ENCODE measurements around the gene HOXB1. TPM values are rescaled to one million over a fixed set of nuclear protein-coding genes. Genes with fewer than 3 reads are reported as not detected.

HOXB1 gene
- total RNA-seq, 2 donors from 2014 or later = not detected

- no peaks in the 10 kb centered on the region for H3K9me3 Mint-ChIP-seq
- no peak for DNase-seq (ENCODE audit: low spot score in 2 of 2)
- ATAC-seq = no peak
- H3K27ac Mint-ChIP-seq = no peak overlapping the region
- H3K36me3 Mint-ChIP-seq = no peaks in the 10 kb centered on the region
These were observed 30.9 kb downstream of the HOXB1 start for GRCh38 chr17:48499735-48500434.

GRCh38 chr17:48499248-48499647 lies 31.6 kb downstream of the HOXB1 start:
- peak in 1 of 2 donors; percentile 48 for ATAC-seq
- no peak overlapping the region for H3K27ac Mint-ChIP-seq

GRCh38 chr17:48498164-48498850 lies 32.5 kb downstream of the HOXB1 start:
- Mint-ChIP-seq H3K27ac (no peak overlapping the region), H3K36me3 (no peaks in the 10 kb centered on the region), H3K9me3 (no peaks in the 10 kb centered on the region)
- DNase-seq (ENCODE audit: low spot score in 2 of 2) = no peak
- no peak for ATAC-seq

More at GRCh38 chr17:48499248-48499647, 31.6 kb downstream of the HOXB1 start:
- no peak for DNase-seq (ENCODE audit: low spot score in 2 of 2)
- H3K9me3 Mint-ChIP-seq = no peaks in the 10 kb centered on the region
- H3K36me3 Mint-ChIP-seq = no peaks in the 10 kb centered on the region

- Mint-ChIP-seq H3K9me3 (no peaks in the 10 kb centered on the region), H3K36me3 (no peaks in the 10 kb centered on the region), H3K27ac (no peak overlapping the region)
- ATAC-seq (no peak), DNase-seq (ENCODE audit: low spot score in 2 of 2) (no peak)
These were observed 33.7 kb downstream of the HOXB1 start for GRCh38 chr17:48497103-48497502.

- DNase-seq (ENCODE audit: low spot score in 2 of 2) = no peak
- Mint-ChIP-seq H3K27ac (no peak overlapping the region), H3K9me3 (no peaks in the 10 kb centered on the region), H3K36me3 (no peaks in the 10 kb centered on the region)
- no peak for ATAC-seq
These were observed 36.5 kb downstream of the HOXB1 start for GRCh38 chr17:48494335-48494734.

GRCh38 chr17:48492401-48493298 lies 38.2 kb downstream of the HOXB1 start:
- Mint-ChIP-seq H3K36me3 (no peaks in the 10 kb centered on the region), H3K27ac (no peak overlapping the region), H3K9me3 (no peaks in the 10 kb centered on the region)
- DNase-seq (ENCODE audit: low spot score in 2 of 2) (peak; percentile 65 to 66), ATAC-seq (peak; percentile 87 to 98)

GRCh38 chr17:48491527-48492273 lies 39.1 kb downstream of the HOXB1 start:
- no peaks in the 10 kb centered on the region for H3K9me3 Mint-ChIP-seq

GRCh38 chr17:48490451-48490892 lies 40.3 kb downstream of the HOXB1 start:
- H3K27ac Mint-ChIP-seq = no peak overlapping the region
- no peaks in the 10 kb centered on the region for H3K36me3 Mint-ChIP-seq
- ATAC-seq (no peak), DNase-seq (ENCODE audit: low spot score in 2 of 2) (no peak)
- no peaks in the 10 kb centered on the region for H3K9me3 Mint-ChIP-seq

More at GRCh38 chr17:48491527-48492273, 39.1 kb downstream of the HOXB1 start:
- no peak overlapping the region for H3K27ac Mint-ChIP-seq
- DNase-seq (ENCODE audit: low spot score in 2 of 2) (no peak), ATAC-seq (peak; percentile 7 to 52)
- H3K36me3 Mint-ChIP-seq = no peaks in the 10 kb centered on the region

GRCh38 chr17:48489781-48490180 lies 41.0 kb downstream of the HOXB1 start:
- Mint-ChIP-seq H3K9me3 (no peaks in the 10 kb centered on the region), H3K27ac (no peak overlapping the region), H3K36me3 (no peaks in the 10 kb centered on the region)
- DNase-seq (ENCODE audit: low spot score in 2 of 2) (no peak), ATAC-seq (no peak)

GRCh38 chr17:48488548-48489106 lies 42.2 kb downstream of the HOXB1 start:
- Mint-ChIP-seq H3K9me3 (no peaks in the 10 kb centered on the region), H3K36me3 (no peaks in the 10 kb centered on the region), H3K27ac (no peak overlapping the region)
- DNase-seq (ENCODE audit: low spot score in 2 of 2) (no peak), ATAC-seq (no peak)

GRCh38 chr17:48487221-48487620 lies 43.6 kb downstream of the HOXB1 start:
- Mint-ChIP-seq H3K36me3 (no peaks in the 10 kb centered on the region), H3K27ac (no peak overlapping the region), H3K9me3 (no peaks in the 10 kb centered on the region)
- ATAC-seq (no peak), DNase-seq (ENCODE audit: low spot score in 2 of 2) (no peak)

- ATAC-seq = no peak
- Mint-ChIP-seq H3K36me3 (no peaks in the 10 kb centered on the region), H3K9me3 (no peaks in the 10 kb centered on the region), H3K27ac (no peak overlapping the region)
- no peak for DNase-seq (ENCODE audit: low spot score in 2 of 2)
These were observed 44.3 kb downstream of the HOXB1 start for GRCh38 chr17:48486557-48486956.

- H3K27ac Mint-ChIP-seq = no peak overlapping the region
- peak; percentile 73 to 82 for ATAC-seq
- DNase-seq (ENCODE audit: low spot score in 2 of 2) = no peak
- no peaks in the 10 kb centered on the region for H3K36me3 Mint-ChIP-seq
- no peaks in the 10 kb centered on the region for H3K9me3 Mint-ChIP-seq
These were observed 46.0 kb downstream of the HOXB1 start for GRCh38 chr17:48484850-48485249.

- Mint-ChIP-seq H3K36me3 (no peaks in the 10 kb centered on the region), H3K9me3 (no peaks in the 10 kb centered on the region), H3K27ac (no peak overlapping the region)
- no peak for DNase-seq (ENCODE audit: low spot score in 2 of 2)
- ATAC-seq = no peak
These were observed 46.6 kb downstream of the HOXB1 start for GRCh38 chr17:48484256-48484655.

GRCh38 chr17:48483471-48484131 lies 47.2 kb downstream of the HOXB1 start:
- peak; percentile 27 to 70 for DNase-seq (ENCODE audit: low spot score in 2 of 2)
- H3K36me3 Mint-ChIP-seq = no peaks in the 10 kb centered on the region
- no peaks in the 10 kb centered on the region for H3K9me3 Mint-ChIP-seq
- ATAC-seq = peak; percentile 70 to 76
- H3K27ac Mint-ChIP-seq = peak overlapping the region; percentile 13 to 64

GRCh38 chr17:48483004-48483403 lies 47.8 kb downstream of the HOXB1 start:
- DNase-seq (ENCODE audit: low spot score in 2 of 2) (no peak), ATAC-seq (no peak)
- Mint-ChIP-seq H3K9me3 (no peaks in the 10 kb centered on the region), H3K36me3 (no peaks in the 10 kb centered on the region), H3K27ac (peak overlapping the region; percentile 53 to 64)

Data from activated naive CD4-positive, alpha-beta T cell treated with anti-CD3 and anti-CD28 coated beads, Interleukin-2, amount 50 U/mL, for 72 hours (primary cell).